Stomach (tissue), 9 donors: ENCODE measurements around the gene SRI. TPM values are rescaled to one million over a fixed set of nuclear protein-coding genes. Genes with fewer than 3 reads are reported as not detected.
"Not testable (repeated sequence)": the region's sequence is repeated elsewhere in the genome, so short reads cannot be mapped to it uniquely, and the experiment has no call there.

ENCODE experiments used
- DNase-seq, 2 donors: peaks; one replicate each; pipeline versions ENCODE4 v3.0.0 to v3.0.0-alpha.2; 2013 to 2019
- H3K27ac ChIP-seq, 5 donors: fragments of 200-600 bp in 4 of 5; sonication (generic) in 4 of 5; one replicate each; pipeline ENCODE4 v1.5.1; 2013 to 2019; ENCODE audit warnings: mild to moderate bottlenecking in 1 of 5, moderate library complexity in 1 of 5
- H3K27me3 ChIP-seq, 3 donors: fragments of 200-600 bp; sonication (generic); one replicate each; pipeline ENCODE4 v1.5.1; 2017 to 2019; ENCODE audit warnings: mixed run types in 1 of 3
- H3K36me3 ChIP-seq, 4 donors: fragments of 200-600 bp; sonication (generic); 1 replicate in 3 of 4; 2 replicates in 1 of 4; pipeline ENCODE4 v1.5.1; 2016 to 2019
- H3K4me1 ChIP-seq, 4 donors: fragments of 200-600 bp; sonication (generic); one replicate each; pipeline ENCODE4 v1.5.1; 2016 to 2019
- H3K4me3 ChIP-seq, 4 donors: fragments of 200-600 bp; sonication (generic) in 3 of 4; one replicate each; pipeline ENCODE4 v1.5.1; 2016 to 2019; ENCODE audit warnings: mild to moderate bottlenecking in 1 of 4
- H3K9me3 ChIP-seq, 4 donors: fragments of 200-600 bp; sonication (generic); one replicate each; pipeline ENCODE4 v1.5.1; 2016 to 2019
- EP300 ChIP-seq: sonication (generic); formaldehyde crosslinking; IDR thresholded peaks from one replicate; pipeline ENCODE4 v1.6.1; 2017; ENCODE audit warnings: antibody characterized with exemption
- POLR2A ChIP-seq, 4 donors: fragments of 450-650 bp; IDR thresholded peaks; one replicate each; pipeline ENCODE4 v1.6.1; 2016; ENCODE audit warnings: antibody characterized with exemption in 4 of 4, control low read depth in 2 of 4, mild to moderate bottlenecking in 1 of 4, moderate library complexity in 1 of 4
- POLR2AphosphoS5 ChIP-seq, 3 donors: sonication (generic); formaldehyde crosslinking; IDR thresholded peaks; one replicate each; pipeline ENCODE4 v1.6.1; 2016; ENCODE audit warnings: antibody characterized with exemption in 3 of 3
- WGBS, 5 donors: extraction: QIAGEN DNeasy Blood & Tissue Kit in 3 of 5; methylation state at CpG; one replicate each; pipeline versions ENCODE4 v1.1.5 to v1.1.7; 2013 to 2018; 5-methylcytosine and 5-hydroxymethylcytosine counted together
- intact Hi-C: fragments of 100-400 bp; cut with DNase I; formaldehyde crosslinking; loops from one replicate; pipeline ENCODE4 v1.15.1; 2023; ENCODE audit warnings: low total_unique reads
- polyA plus RNA-seq, 3 donors: library from polyadenylated mRNA; stranded (reverse); fragments of 200-250 nt; gene quantifications; one replicate each; pipeline ENCODE4 v1.2.3, GENCODE V29; 2013
- total RNA-seq, 5 donors: library from RNA; depleted of rRNA; stranded (reverse); fragments of >200 nt; gene quantifications; one replicate each; pipeline versions ENCODE4 v1.1.0 to v1.2.3, GENCODE V29; 2014 to 2016
- TF ChIP-seq, protein P1 (sequence below), 7 experiments: fragments of 450-650 bp in 4 of 7; fragments of 200-600 bp in 3 of 7; sonication (generic) in 3 of 7; IDR thresholded peaks; one replicate each; pipeline ENCODE4 v1.5.1; 2016 to 2019; ENCODE audit warnings: antibody characterized with exemption in 7 of 7, control low read depth in 2 of 7, mild to moderate bottlenecking in 1 of 7
- donor health status: healthy with polysubstance abuse.
- donor health status: Bipolar disorder and iron deficiency.
- donor health status: healthy.

Gene SRI
- total and polyA plus RNA-seq, 8 donors = 23.3 to 107 (median 85.0) TPM

DNA sequence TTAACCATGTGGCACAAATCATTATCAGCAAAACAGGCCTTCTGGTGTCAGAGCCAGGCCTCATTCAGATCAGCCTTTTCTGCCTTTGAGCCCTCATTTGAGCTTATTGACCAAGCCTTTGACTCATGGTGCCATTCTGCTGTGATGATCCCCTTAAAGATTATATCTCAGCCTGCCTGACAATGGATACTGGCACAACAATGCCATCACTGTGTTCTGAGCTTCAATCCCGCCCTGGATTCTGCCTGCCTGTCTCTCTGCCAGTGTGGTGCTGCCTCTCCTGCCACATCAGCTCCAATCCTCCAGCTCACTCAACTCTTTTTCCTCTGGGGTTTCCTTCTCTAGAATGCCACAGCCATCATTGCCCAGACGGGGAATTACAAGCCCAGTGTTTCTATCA, 52.6 kb downstream of the SRI start:
- H3K9me3 ChIP-seq = no peaks in the 10 kb centered on the region
- H3K4me3 ChIP-seq = no peak overlapping the region
- DNase-seq = no peak
- TF ChIP-seq, protein P1, sequence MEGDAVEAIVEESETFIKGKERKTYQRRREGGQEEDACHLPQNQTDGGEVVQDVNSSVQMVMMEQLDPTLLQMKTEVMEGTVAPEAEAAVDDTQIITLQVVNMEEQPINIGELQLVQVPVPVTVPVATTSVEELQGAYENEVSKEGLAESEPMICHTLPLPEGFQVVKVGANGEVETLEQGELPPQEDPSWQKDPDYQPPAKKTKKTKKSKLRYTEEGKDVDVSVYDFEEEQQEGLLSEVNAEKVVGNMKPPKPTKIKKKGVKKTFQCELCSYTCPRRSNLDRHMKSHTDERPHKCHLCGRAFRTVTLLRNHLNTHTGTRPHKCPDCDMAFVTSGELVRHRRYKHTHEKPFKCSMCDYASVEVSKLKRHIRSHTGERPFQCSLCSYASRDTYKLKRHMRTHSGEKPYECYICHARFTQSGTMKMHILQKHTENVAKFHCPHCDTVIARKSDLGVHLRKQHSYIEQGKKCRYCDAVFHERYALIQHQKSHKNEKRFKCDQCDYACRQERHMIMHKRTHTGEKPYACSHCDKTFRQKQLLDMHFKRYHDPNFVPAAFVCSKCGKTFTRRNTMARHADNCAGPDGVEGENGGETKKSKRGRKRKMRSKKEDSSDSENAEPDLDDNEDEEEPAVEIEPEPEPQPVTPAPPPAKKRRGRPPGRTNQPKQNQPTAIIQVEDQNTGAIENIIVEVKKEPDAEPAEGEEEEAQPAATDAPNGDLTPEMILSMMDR (IDR thresholded peaks at IDR 0.05) = no peak
- TF ChIP-seq POLR2A (IDR thresholded peaks at IDR 0.05) (no peak), POLR2AphosphoS5 (IDR thresholded peaks at IDR 0.05) (no peak)
- no peak overlapping the region for H3K27ac ChIP-seq
- H3K36me3 ChIP-seq = no peaks in the 10 kb centered on the region
- H3K4me1 ChIP-seq = no peaks in the 10 kb centered on the region
- WGBS, 5 donors = 88 to 95% (median 92%) methylated on average over 2 of the region's 2 CpGs
- H3K27me3 ChIP-seq = no peaks in the 10 kb centered on the region
- intact Hi-C loops = no loop called here

DNA sequence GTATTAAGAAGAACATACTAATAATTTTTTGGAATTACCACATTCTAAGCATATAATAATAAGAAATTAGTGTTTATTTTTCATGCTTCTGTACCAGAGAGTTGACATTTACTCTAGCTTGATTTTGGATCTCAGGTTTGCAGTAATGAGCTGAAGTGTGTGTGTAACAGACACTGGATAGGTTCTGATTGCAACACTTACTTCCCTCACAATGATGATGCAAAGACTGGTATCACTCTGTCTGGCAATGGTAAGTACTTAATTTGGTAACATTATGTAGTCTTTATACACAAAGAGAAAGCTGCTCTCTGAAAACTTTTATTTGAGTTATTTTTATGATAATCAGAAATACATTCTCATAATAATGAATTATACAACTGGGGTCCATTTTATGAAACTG, 54.1 kb downstream of the SRI start:
- no peak for DNase-seq
- Histone ChIP-seq H3K27me3 (no peaks in the 10 kb centered on the region), H3K9me3 (no peaks in the 10 kb centered on the region), H3K36me3 (no peaks in the 10 kb centered on the region), H3K4me1 (no peaks in the 10 kb centered on the region), H3K27ac (no peak overlapping the region), H3K4me3 (no peak overlapping the region)
- TF ChIP-seq, protein P1 (IDR thresholded peaks at IDR 0.05) = no peak
- TF ChIP-seq EP300 (no peak), POLR2A (IDR thresholded peaks at IDR 0.05) (no peak), POLR2AphosphoS5 (IDR thresholded peaks at IDR 0.05) (no peak)
- intact Hi-C loops = no loop called here

DNA sequence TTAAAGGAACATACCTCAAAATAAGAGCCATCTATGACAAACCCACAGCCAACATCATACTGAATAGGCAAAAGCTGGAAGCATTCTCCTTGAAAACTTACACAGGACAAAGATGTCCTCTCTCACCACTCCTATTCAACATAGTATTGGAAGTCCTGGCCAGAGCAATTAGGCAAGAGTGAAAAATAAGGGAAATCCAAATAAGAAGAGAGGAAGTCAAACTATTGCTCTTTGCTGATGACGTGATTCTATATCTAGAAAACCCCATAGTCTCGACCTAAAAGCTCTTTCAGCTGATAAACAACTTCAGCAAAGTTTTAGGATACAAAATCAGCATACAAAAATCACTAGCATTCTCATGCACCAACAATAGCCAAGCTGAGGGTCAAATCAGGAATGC, 60.1 kb downstream of the SRI start:
- intact Hi-C loops, H3K36me3 ChIP-seq, H3K27me3 ChIP-seq, DNase-seq, H3K4me1 ChIP-seq, H3K27ac ChIP-seq, H3K4me3 ChIP-seq, H3K9me3 ChIP-seq: not testable (repeated sequence)
- WGBS, 5 donors = 69 to 87% (median 84%) methylated on average over 2 of the region's 2 CpGs

DNA sequence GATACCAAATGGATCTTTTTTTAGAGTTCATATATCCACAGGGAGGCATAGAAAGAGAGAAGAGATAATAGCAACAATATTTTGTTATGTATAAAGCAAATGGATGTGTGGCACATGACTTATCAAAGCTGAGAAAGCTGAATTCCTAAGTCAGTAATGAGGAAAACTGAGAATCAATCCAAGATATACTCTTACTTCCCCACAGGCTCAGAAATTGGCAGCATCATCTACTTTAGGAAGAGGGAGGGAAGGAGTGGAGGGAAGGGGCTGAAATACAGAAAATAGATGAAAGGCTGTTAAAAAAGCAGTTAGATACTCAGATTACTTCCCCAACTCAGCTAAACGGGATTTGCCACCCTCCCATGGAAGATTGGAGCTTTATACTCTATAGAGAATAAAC, 63.5 kb downstream of the SRI start:
- no peak for DNase-seq
- Histone ChIP-seq H3K4me1 (peaks cover 0 to 2% (median 0%) of the 10 kb centered on the region in 4 donors), H3K27me3 (no peaks in the 10 kb centered on the region), H3K36me3 (no peaks in the 10 kb centered on the region), H3K9me3 (peaks cover 0 to 4% (median 0%) of the 10 kb centered on the region in 4 donors), H3K27ac (no peak overlapping the region), H3K4me3 (no peak overlapping the region)
- WGBS, 5 donors = 38 to 72% (median 42%) methylated on average over 1 of the region's 1 CpG
- TF ChIP-seq EP300 (no peak), POLR2AphosphoS5 (IDR thresholded peaks at IDR 0.05) (no peak), POLR2A (IDR thresholded peaks at IDR 0.05) (no peak)
- TF ChIP-seq, protein P1 (IDR thresholded peaks at IDR 0.05) = no peak
- intact Hi-C loops = no loop called here

DNA sequence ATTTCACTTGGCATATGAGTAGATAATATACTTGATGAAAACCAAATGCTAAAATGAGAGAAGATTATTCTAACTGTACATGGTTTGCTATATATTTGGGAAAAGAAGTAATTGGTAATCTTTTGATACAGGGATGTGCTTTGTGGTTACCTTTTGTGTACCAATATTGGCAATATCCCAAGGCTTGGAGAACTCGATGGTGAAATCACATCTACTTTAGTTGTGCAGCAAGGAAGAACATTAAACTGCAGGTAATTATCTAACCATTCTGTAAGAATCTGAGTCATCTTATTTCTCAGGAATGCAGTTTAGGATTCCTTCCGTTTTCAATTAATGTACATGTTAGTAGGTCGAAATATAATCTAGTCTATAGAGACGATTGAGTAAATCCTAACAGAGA, 64.1 kb downstream of the SRI start:
- H3K36me3 ChIP-seq = no peaks in the 10 kb centered on the region
- H3K4me1 ChIP-seq = peaks cover 0 to 4% (median 0%) of the 10 kb centered on the region in 4 donors
- TF ChIP-seq, protein P1 (IDR thresholded peaks at IDR 0.05) = no peak
- TF ChIP-seq POLR2A (IDR thresholded peaks at IDR 0.05) (no peak), EP300 (no peak), POLR2AphosphoS5 (IDR thresholded peaks at IDR 0.05) (no peak)
- DNase-seq = no peak
- no peak overlapping the region for H3K27ac ChIP-seq
- H3K4me3 ChIP-seq = no peak overlapping the region
- no peaks in the 10 kb centered on the region for H3K27me3 ChIP-seq
- intact Hi-C loops = no loop called here
- 85 to 91% (median 86%) methylated on average over 4 of the region's 4 CpGs for WGBS, 5 donors
- peaks cover 0 to 4% (median 0%) of the 10 kb centered on the region in 4 donors for H3K9me3 ChIP-seq

Other genes starting within 250 kb of the SRI start
- gene STEAP4, start 86.9 kb upstream of the SRI start, total RNA-seq = 10 to 100 TPM in 2 of 5 donors, 1 to 10 TPM in 3; 1.8 to 14.5 (median 3.1) TPM
- gene STEAP4, start 86.9 kb upstream of the SRI start, polyA plus RNA-seq = 1 to 10 TPM; 1.5 to 2.4 (median 2.3) TPM